SK-N-SH treated with all-trans-retinoic acid at 6 μM for 48 hours (cell line): ENCODE measurements around the gene UBE2V1.
"Not testable (repeated sequence)": the region's sequence is repeated elsewhere in the genome, so short reads cannot be mapped to it uniquely, and the experiment has no call there.

Experiments used
- ATAC-seq: fragments of 200-7000 bp; cut with Tn5 transposase; 3 replicates; pipeline ENCODE4 v1.9.1; 2020; ENCODE audit warnings: mild to moderate bottlenecking, moderate library complexity
- ARNTL ChIP-seq: fragments of 450-650 bp; formaldehyde crosslinking; IDR thresholded peaks from 2 replicates; pipeline ENCODE4 v1.5.0; 2020; ENCODE audit warnings: low read depth, mild to moderate bottlenecking, moderate library complexity, borderline replicate concordance
- BACH2 ChIP-seq: fragments of 250-450 bp; sonication (Bioruptor Pico); IDR thresholded peaks from 2 replicates; pipeline ENCODE4 v1.9.0; 2021; ENCODE audit warnings: mild to moderate bottlenecking, borderline replicate concordance
- CSDC2 ChIP-seq: fragments of 250-450 bp; sonication (Bioruptor Pico); IDR thresholded peaks from 2 replicates; pipeline ENCODE4 v1.5.0; 2020; ENCODE audit warnings: mild to moderate bottlenecking, moderate library complexity
- ESRRG ChIP-seq: fragments of 250-450 bp; sonication (Bioruptor Pico); IDR thresholded peaks from 2 replicates; pipeline ENCODE4 v1.6.1; 2021; ENCODE audit warnings: mild to moderate bottlenecking
- GLIS3 ChIP-seq: fragments of 250-450 bp; sonication (Bioruptor Pico); IDR thresholded peaks from 2 replicates; pipeline ENCODE4 v1.5.0; 2020; ENCODE audit warnings: mild to moderate bottlenecking, moderate library complexity
- ISL1 ChIP-seq: fragments of 250-450 bp; sonication (Bioruptor Pico); IDR thresholded peaks from 2 replicates; pipeline ENCODE4 v2.1.2; 2022; ENCODE audit warnings: mild to moderate bottlenecking, moderate library complexity
- OSR1 ChIP-seq: fragments of 250-450 bp; sonication (Bioruptor Pico); IDR thresholded peaks from 2 replicates; pipeline ENCODE4 v1.8.0; 2022; ENCODE audit warnings: moderate library complexity, mild to moderate bottlenecking, inconsistent platforms
- PPARA ChIP-seq: fragments of 250-450 bp; sonication (Bioruptor Pico); IDR thresholded peaks from 2 replicates; pipeline ENCODE4 v1.5.0; 2020; ENCODE audit warnings: mild to moderate bottlenecking, borderline replicate concordance
- RARB ChIP-seq: fragments of 250-450 bp; sonication (Bioruptor Pico); IDR thresholded peaks from 2 replicates; pipeline ENCODE4 v1.8.0; 2021; ENCODE audit warnings: mild to moderate bottlenecking, moderate library complexity
- SNAI2 ChIP-seq: fragments of 250-450 bp; sonication (Bioruptor Pico); IDR thresholded peaks from 2 replicates; pipeline ENCODE4 v1.5.0; 2020; ENCODE audit warnings: mild to moderate bottlenecking, moderate library complexity
- TCF4 ChIP-seq: fragments of 250-450 bp; sonication (Bioruptor Pico); IDR thresholded peaks from 2 replicates; pipeline ENCODE4 v1.8.0; 2021; ENCODE audit warnings: mild to moderate bottlenecking, moderate library complexity, borderline replicate concordance
- TOX ChIP-seq: fragments of 250-450 bp; sonication (Bioruptor Pico); IDR thresholded peaks from 2 replicates; pipeline ENCODE4 v1.8.0; 2021; ENCODE audit warnings: mild to moderate bottlenecking, moderate library complexity, borderline replicate concordance
- ZC3H10 ChIP-seq: fragments of 250-450 bp; sonication (Bioruptor Pico); IDR thresholded peaks from 2 replicates; pipeline ENCODE4 v1.5.1; 2021; ENCODE audit warnings: mild to moderate bottlenecking, moderate library complexity
- ZFP3 ChIP-seq: fragments of 250-450 bp; sonication (Bioruptor Pico); IDR thresholded peaks from 2 replicates; pipeline ENCODE4 v1.5.0; 2020; ENCODE audit warnings: mild to moderate bottlenecking, moderate library complexity
- ZFP30 ChIP-seq: fragments of 450-650 bp; formaldehyde crosslinking; IDR thresholded peaks from 2 replicates; pipeline ENCODE4 v1.5.0; 2022; ENCODE audit warnings: mild to moderate bottlenecking, moderate library complexity
- ZNF565 ChIP-seq: fragments of 450-650 bp; formaldehyde crosslinking; conservative IDR thresholded peaks from 2 replicates; pipeline ENCODE4 v1.5.0; 2020; ENCODE audit warnings: low read depth, mild to moderate bottlenecking, moderate library complexity
- ZNF8 ChIP-seq: fragments of 450-650 bp; formaldehyde crosslinking; IDR thresholded peaks from 2 replicates; pipeline ENCODE4 v1.5.0; 2020; ENCODE audit warnings: mild to moderate bottlenecking, moderate library complexity
- TF ChIP-seq, protein P1 (sequence below): fragments of 250-450 bp; sonication (Bioruptor Pico); IDR thresholded peaks from 2 replicates; pipeline ENCODE4 v1.8.0; 2021; ENCODE audit warnings: low read depth, mild to moderate bottlenecking, moderate library complexity, borderline replicate concordance
- TF ChIP-seq, protein P2 (sequence below): fragments of 250-450 bp; sonication (Bioruptor Pico); IDR thresholded peaks from 2 replicates; pipeline ENCODE4 v1.8.0; 2020; ENCODE audit warnings: mild to moderate bottlenecking, moderate library complexity, borderline replicate concordance
- TF ChIP-seq, protein P3 (sequence below): fragments of 250-450 bp; sonication (Bioruptor Pico); IDR thresholded peaks from 2 replicates; pipeline ENCODE4 v1.5.1; 2020; ENCODE audit warnings: low read depth, mild to moderate bottlenecking, moderate library complexity
- TF ChIP-seq, protein P4 (sequence below): fragments of 250-450 bp; sonication (Bioruptor Pico); IDR thresholded peaks from 2 replicates; pipeline ENCODE4 v1.5.1; 2021; ENCODE audit warnings: mild to moderate bottlenecking, moderate library complexity

UBE2V1 gene

DNA sequence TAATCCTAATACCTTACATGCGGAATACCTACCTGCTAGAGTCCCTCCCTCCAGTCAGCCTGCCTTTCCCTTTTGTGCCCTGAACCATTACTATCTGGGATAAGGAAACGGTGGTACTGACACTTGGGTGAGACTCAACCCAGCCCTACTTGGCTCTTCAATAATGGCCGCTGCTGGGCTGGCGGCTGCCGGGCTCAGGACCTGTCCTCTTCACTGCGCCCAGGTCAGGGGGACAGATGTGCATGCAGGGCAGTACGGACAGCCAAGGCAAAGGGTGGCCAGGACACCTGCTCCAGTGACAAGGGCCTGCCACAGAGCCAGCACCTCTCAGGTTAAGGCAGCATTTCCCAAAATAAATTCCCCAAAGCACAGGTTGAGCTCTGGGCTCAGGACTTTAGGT is 29.9 kb downstream of the UBE2V1 start:
- TF ChIP-seq TOX (CRISPR knock-in tag), result no peak
- TF ChIP-seq RARB (CRISPR knock-in tag), result no peak
- TF ChIP-seq CSDC2 (CRISPR knock-in tag), result no peak
- TF ChIP-seq, protein P1, sequence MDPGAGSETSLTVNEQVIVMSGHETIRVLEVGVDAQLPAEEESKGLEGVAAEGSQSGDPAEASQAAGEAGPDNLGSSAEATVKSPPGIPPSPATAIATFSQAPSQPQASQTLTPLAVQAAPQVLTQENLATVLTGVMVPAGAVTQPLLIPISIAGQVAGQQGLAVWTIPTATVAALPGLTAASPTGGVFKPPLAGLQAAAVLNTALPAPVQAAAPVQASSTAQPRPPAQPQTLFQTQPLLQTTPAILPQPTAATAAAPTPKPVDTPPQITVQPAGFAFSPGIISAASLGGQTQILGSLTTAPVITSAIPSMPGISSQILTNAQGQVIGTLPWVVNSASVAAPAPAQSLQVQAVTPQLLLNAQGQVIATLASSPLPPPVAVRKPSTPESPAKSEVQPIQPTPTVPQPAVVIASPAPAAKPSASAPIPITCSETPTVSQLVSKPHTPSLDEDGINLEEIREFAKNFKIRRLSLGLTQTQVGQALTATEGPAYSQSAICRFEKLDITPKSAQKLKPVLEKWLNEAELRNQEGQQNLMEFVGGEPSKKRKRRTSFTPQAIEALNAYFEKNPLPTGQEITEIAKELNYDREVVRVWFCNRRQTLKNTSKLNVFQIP (CRISPR knock-in tag), result no peak
- TF ChIP-seq ESRRG (CRISPR knock-in tag), result no peak
- no peak for TF ChIP-seq ZFP3
- no peak for TF ChIP-seq TCF4 (CRISPR knock-in tag)
- no peak for TF ChIP-seq SNAI2 (CRISPR knock-in tag)
- TF ChIP-seq PPARA (CRISPR knock-in tag), result no peak
- TF ChIP-seq BACH2, result no peak
- no peak for TF ChIP-seq ZNF8 (CRISPR knock-in tag)
- TF ChIP-seq OSR1, result no peak
- TF ChIP-seq ZC3H10 (CRISPR knock-in tag), result no peak
- TF ChIP-seq ISL1, result no peak
- TF ChIP-seq, protein P2, sequence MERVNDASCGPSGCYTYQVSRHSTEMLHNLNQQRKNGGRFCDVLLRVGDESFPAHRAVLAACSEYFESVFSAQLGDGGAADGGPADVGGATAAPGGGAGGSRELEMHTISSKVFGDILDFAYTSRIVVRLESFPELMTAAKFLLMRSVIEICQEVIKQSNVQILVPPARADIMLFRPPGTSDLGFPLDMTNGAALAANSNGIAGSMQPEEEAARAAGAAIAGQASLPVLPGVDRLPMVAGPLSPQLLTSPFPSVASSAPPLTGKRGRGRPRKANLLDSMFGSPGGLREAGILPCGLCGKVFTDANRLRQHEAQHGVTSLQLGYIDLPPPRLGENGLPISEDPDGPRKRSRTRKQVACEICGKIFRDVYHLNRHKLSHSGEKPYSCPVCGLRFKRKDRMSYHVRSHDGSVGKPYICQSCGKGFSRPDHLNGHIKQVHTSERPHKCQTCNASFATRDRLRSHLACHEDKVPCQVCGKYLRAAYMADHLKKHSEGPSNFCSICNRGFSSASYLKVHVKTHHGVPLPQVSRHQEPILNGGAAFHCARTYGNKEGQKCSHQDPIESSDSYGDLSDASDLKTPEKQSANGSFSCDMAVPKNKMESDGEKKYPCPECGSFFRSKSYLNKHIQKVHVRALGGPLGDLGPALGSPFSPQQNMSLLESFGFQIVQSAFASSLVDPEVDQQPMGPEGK (CRISPR knock-in tag), result no peak
- TF ChIP-seq, all 23 proteins: peak for 0
- ATAC-seq, result no peak

DNA sequence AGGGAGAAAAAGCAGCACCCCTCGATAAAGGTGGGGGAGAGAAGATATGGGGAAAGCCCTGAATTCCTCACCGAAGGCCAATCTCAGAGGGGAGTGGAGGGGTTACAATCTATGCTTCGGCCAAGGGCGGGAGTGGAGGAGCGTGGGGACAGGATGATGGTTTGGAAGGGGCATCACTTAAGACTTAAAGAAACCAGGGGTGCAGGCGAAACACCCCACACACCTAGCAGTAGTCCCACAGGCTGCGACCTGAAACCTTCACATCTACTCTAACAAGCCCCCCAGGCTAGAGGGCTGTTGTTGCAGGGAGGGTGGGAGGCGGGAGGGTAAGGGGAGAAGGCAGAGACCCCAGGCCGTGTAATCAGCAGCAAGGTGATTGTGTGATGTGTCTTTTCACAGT is 30.9 kb downstream of the UBE2V1 start:
- ATAC-seq, result not testable (repeated sequence)

DNA sequence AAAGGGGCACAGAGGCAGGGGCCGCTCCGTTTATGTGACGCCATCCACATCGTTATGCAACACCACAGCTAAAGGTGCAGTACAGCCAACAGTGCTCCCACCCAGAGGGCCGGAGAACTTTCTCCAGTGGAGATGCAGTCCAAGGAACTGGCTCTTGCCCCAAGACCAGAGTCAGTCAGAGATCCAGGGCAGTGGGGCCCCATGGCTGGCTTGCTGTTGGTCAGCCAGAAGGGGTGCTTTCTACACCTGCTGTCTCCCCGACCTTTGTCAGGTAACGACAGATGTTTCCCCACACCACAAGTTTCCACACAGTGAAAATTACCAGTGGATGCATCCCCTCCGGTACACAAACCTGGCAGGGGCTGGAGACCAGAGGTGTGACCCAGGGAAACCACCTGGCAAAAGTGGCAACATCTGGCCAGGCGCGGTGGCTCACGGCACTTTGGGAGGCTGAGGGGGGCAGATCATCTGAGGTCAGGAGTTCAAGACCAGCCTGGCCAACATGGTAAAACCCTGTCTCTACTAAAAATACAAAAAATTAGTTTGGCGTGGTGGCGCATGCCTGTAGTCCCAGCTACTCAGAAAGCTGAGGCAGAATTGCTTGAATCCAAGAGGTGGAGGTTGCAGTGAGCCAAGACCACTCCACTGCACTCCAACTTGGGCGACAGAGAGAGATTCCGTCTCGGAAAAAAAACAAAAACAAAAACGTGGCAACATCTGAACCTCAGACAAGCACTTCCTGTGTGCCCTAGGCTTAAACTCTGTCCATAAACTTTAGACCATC is 34.9 kb downstream of the UBE2V1 start:
- ATAC-seq, result peak; percentile 13; the same call in 2 of the 3 replicates
- TF ChIP-seq CSDC2 (CRISPR knock-in tag), result no peak
- TF ChIP-seq ISL1, result no peak
- no peak for TF ChIP-seq ZFP30 (CRISPR knock-in tag)
- no peak for TF ChIP-seq ARNTL
- TF ChIP-seq, protein P2 (CRISPR knock-in tag), result no peak
- no peak for TF ChIP-seq BACH2
- TF ChIP-seq PPARA (CRISPR knock-in tag), result no peak
- TF ChIP-seq, protein P3, sequence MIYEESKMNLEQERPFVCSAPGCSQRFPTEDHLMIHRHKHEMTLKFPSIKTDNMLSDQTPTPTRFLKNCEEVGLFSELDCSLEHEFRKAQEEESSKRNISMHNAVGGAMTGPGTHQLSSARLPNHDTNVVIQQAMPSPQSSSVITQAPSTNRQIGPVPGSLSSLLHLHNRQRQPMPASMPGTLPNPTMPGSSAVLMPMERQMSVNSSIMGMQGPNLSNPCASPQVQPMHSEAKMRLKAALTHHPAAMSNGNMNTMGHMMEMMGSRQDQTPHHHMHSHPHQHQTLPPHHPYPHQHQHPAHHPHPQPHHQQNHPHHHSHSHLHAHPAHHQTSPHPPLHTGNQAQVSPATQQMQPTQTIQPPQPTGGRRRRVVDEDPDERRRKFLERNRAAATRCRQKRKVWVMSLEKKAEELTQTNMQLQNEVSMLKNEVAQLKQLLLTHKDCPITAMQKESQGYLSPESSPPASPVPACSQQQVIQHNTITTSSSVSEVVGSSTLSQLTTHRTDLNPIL (CRISPR knock-in tag), result no peak
- TF ChIP-seq, protein P4, sequence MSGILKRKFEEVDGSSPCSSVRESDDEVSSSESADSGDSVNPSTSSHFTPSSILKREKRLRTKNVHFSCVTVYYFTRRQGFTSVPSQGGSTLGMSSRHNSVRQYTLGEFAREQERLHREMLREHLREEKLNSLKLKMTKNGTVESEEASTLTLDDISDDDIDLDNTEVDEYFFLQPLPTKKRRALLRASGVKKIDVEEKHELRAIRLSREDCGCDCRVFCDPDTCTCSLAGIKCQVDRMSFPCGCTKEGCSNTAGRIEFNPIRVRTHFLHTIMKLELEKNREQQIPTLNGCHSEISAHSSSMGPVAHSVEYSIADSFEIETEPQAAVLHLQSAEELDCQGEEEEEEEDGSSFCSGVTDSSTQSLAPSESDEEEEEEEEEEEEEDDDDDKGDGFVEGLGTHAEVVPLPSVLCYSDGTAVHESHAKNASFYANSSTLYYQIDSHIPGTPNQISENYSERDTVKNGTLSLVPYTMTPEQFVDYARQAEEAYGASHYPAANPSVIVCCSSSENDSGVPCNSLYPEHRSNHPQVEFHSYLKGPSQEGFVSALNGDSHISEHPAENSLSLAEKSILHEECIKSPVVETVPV (CRISPR knock-in tag), result no peak
- TF ChIP-seq ZNF8 (CRISPR knock-in tag), result no peak
- no peak for TF ChIP-seq TOX (CRISPR knock-in tag)
- TF ChIP-seq RARB (CRISPR knock-in tag), result no peak
- TF ChIP-seq GLIS3, result no peak

DNA sequence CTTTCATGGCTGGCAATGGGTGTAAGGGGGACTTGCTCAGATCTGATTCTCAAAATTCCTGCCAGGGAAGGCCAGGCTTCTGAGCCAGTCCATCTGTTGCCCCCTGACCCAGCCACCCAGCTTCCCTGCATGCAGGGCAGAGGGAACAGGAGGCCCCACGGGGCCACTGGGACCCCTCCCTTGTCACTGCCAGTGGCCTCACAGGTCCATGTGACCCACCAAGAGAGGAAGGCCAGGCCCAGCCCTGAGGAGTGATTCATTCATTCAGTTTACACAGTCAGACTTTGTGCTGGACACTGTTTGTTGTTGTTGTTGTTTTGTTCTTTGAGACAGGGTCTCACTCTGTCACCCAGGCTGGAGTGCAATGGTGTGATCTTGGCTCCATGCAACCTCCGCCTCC is 39.5 kb downstream of the UBE2V1 start:
- ATAC-seq, result no peak
- TF ChIP-seq ZC3H10 (CRISPR knock-in tag) (no peak), TOX (CRISPR knock-in tag) (no peak), OSR1 (no peak), SNAI2 (CRISPR knock-in tag) (no peak), ZNF565 (CRISPR knock-in tag) (no peak), TCF4 (CRISPR knock-in tag) (no peak), PPARA (CRISPR knock-in tag) (no peak), GLIS3 (no peak)
- TF ChIP-seq, protein P2 (CRISPR knock-in tag), result no peak
- TF ChIP-seq, protein P1 (CRISPR knock-in tag), result no peak
- TF ChIP-seq, protein P4 (CRISPR knock-in tag), result no peak
